ENCODE results near the gene SLC25A2. TPM values are rescaled to one million over a fixed set of nuclear protein-coding genes. Genes with fewer than 3 reads are reported as not detected.

Gene SLC25A2
- total and polyA plus RNA-seq, 2 of the 13 experiments (the other 11 are each of a cell fraction or from before 2014, with no cell fraction given): 0.13 TPM; not detected in 1

- peak; percentile 33 for TF ChIP-seq ZNF687 (CRISPR knock-in tag; IDR thresholded peaks at IDR 0.05)
- TF ChIP-seq ZNF44 (CRISPR knock-in tag; IDR thresholded peaks at IDR 0.05): 0 out of 2 replicates have a peak, but pooled peaks have one; percentile 44
- TF ChIP-seq ZGPAT (CRISPR knock-in tag; IDR thresholded peaks at IDR 0.05): no peak
- no peak for TF ChIP-seq ZNF746 (CRISPR knock-in tag; IDR thresholded peaks at IDR 0.05)
- TF ChIP-seq CBX1 (IDR thresholded peaks at IDR 0.05; ENCODE audit: low read depth): peak; percentile 23
- peak; percentile 58 for TF ChIP-seq CTCF (CRISPR knock-in tag; IDR thresholded peaks at IDR 0.05)
- TF ChIP-seq TFAP4 (IDR thresholded peaks at IDR 0.05; ENCODE audit: borderline replicate concordance, low read depth): no peak
Measured at GRCh38 chr5:141330299-141331080, 26.6 kb upstream of the SLC25A2 start, which contains the start of gene PCDHGA1 (continued).
